Chondrocyte (in vitro differentiated cells): ENCODE data around the gene RACGAP1. TPM values are rescaled to one million over a fixed set of nuclear protein-coding genes. Genes with fewer than 3 reads are reported as not detected.

Experiments used
- DNase-seq: peaks from one replicate; pipeline ENCODE4 v3.0.0; 2021; ENCODE audit warnings: mixed read lengths, low spot score
- H3K27ac Mint-ChIP-seq: one replicate; pipeline ENCODE4 v1.8.0; 2021; ENCODE audit warnings: mild to moderate bottlenecking, moderate library complexity, mixed read lengths; ENCODE audit not compliant: unreplicated experiment
- H3K27me3 Mint-ChIP-seq: 2 replicates; pipeline ENCODE4 v1.8.0; 2021; ENCODE audit warnings: low read depth, mixed read lengths
- H3K36me3 Mint-ChIP-seq: 2 replicates; pipeline ENCODE4 v1.8.0; 2021; ENCODE audit warnings: low read depth, mixed read lengths
- H3K4me1 Mint-ChIP-seq: 2 replicates; pipeline ENCODE4 v1.8.0; 2021; ENCODE audit warnings: low read depth, mild to moderate bottlenecking, mixed read lengths
- H3K4me3 Mint-ChIP-seq: one replicate; pipeline ENCODE4 v1.8.0; 2021; ENCODE audit warnings: mild to moderate bottlenecking, moderate library complexity, mixed read lengths; ENCODE audit not compliant: unreplicated experiment
- H3K9me3 Mint-ChIP-seq: 2 replicates; pipeline ENCODE4 v1.8.0; 2021; ENCODE audit warnings: low read depth, mixed read lengths
- CTCF ChIP-seq: fragments of 200-600 bp; sonication (generic); IDR thresholded peaks from 2 replicates; pipeline ENCODE4 v1.5.0; 2021; ENCODE audit warnings: antibody characterized with exemption, mild to moderate bottlenecking, moderate library complexity
- total RNA-seq: library from RNA; stranded (reverse); gene quantifications from 3 replicates; pipeline ENCODE4 v1.2.1, GENCODE V29; 2021

The RACGAP1 gene
- total RNA-seq, 1 donor from 2014 or later, result 25.7 TPM

GRCh38 chr12:49971141-49971540 is 54.2 kb downstream of the RACGAP1 start:
- no peak for TF ChIP-seq CTCF
- DNase-seq, result no peak
- H3K27ac Mint-ChIP-seq, result no peak overlapping the region
- no peaks in the 10 kb centered on the region for H3K36me3 Mint-ChIP-seq
- no peak overlapping the region for H3K4me3 Mint-ChIP-seq
- H3K9me3 Mint-ChIP-seq, result no peaks in the 10 kb centered on the region
- H3K27me3 Mint-ChIP-seq, result peaks cover 2% of the 10 kb centered on the region
- H3K4me1 Mint-ChIP-seq, result peaks cover 4% of the 10 kb centered on the region

GRCh38 chr12:49970658-49971057 is 54.6 kb downstream of the RACGAP1 start:
- Mint-ChIP-seq H3K4me3 (no peak overlapping the region), H3K36me3 (no peaks in the 10 kb centered on the region), H3K27ac (no peak overlapping the region), H3K9me3 (no peaks in the 10 kb centered on the region), H3K4me1 (peaks cover 4% of the 10 kb centered on the region), H3K27me3 (peaks cover 3% of the 10 kb centered on the region)
- DNase-seq, result no peak
- no peak for TF ChIP-seq CTCF

DNA sequence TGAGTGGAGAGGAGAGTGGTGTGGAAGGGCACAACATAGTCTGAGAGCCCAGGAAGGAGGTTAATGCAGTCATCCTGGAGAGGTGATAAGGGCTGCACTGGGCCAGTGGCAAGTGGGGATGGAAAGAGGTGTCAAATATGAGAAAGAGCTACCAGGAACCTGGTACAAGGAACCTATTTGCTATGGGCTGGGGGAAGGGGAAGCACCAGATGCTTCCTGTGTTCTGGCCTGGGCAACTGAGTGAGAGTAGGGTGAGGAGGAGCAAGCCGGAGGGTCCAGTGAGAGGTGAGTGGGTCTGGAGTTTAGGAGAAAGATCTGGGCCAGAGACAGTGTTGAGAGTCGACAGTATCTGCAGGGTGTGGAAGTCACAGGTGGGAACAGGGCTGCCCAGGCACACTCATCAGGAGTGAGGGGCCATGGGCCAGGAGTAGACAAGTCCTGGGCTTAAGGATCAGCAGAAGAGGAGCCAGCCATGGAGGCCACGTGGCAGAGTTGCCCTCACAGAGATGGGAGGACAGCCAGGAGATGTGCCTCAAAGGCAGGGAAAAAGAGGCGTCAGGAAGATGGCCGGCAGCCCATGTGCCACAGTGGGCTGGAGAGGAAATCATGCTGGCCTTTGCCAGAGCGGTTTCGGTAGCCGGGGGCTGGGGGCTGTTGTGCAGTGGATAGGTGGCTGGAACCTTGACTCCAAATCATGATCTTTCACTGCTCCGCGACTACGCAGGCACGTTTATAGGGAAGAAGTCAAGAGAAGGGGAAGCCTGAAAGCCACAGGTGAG is 55.5 kb downstream of the RACGAP1 start:
- H3K9me3 Mint-ChIP-seq, result no peaks in the 10 kb centered on the region
- no peak overlapping the region for H3K27ac Mint-ChIP-seq
- no peak overlapping the region for H3K4me3 Mint-ChIP-seq
- no peak for DNase-seq
- peaks cover 4% of the 10 kb centered on the region for H3K4me1 Mint-ChIP-seq
- peaks cover 5% of the 10 kb centered on the region for H3K27me3 Mint-ChIP-seq
- no peaks in the 10 kb centered on the region for H3K36me3 Mint-ChIP-seq
- no peak for TF ChIP-seq CTCF

DNA sequence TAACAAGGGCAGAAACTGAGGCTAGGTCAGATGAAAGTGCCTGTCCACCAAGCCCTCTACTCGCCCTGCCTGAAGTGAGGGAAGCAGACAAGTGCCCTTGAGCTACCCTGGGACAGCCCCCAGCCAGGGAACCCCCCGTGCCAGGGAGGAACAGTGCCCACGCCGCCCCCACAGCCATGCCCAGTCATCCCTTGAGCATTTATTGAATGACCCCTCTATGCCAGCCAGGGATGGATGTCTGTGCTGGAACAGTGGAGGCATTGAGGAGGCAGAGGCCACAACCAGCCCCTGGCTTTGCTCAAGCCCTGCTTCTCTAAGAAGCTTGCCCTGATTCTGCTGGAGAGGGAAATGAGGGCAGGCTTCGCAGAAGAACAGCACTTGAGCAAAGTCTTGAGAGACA is 56.3 kb downstream of the RACGAP1 start:
- Mint-ChIP-seq H3K4me1 (peaks cover 4% of the 10 kb centered on the region), H3K36me3 (no peaks in the 10 kb centered on the region), H3K4me3 (no peak overlapping the region), H3K27ac (no peak overlapping the region), H3K9me3 (no peaks in the 10 kb centered on the region), H3K27me3 (peaks cover 8% of the 10 kb centered on the region)
- no peak for TF ChIP-seq CTCF
- no peak for DNase-seq

DNA sequence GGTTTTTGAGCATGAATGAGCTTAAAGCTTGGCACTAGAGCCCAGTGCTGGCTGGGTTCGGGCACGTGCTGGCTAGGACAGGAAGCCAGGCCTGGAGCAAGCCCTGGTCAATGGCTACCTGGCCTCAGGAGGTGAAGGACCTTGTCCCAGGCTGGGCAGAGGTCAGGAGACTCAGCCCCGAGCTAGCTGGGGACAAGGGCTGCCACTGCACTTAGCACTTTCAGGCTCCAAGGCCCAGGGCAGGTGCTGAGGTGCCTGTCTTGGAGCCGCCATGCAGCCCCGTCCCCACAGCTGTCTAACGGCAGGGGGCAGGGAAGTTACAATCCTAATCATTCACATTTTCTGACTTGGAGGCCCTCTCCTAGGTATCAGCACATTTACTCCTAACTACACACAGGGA is 56.8 kb downstream of the RACGAP1 start:
- no peak for DNase-seq
- no peaks in the 10 kb centered on the region for H3K36me3 Mint-ChIP-seq

More for the DNA sequence above, 56.8 kb downstream of the RACGAP1 start:
- Mint-ChIP-seq H3K4me3 (no peak overlapping the region), H3K4me1 (peaks cover 4% of the 10 kb centered on the region), H3K9me3 (no peaks in the 10 kb centered on the region), H3K27ac (no peak overlapping the region), H3K27me3 (peaks cover 8% of the 10 kb centered on the region)
- no peak for TF ChIP-seq CTCF
